ENCODE results near the gene CCDC116.
"Not testable (repeated sequence)": the region's sequence is repeated elsewhere in the genome, so short reads cannot be mapped to it uniquely, and the experiment has no call there.

CCDC116 gene

GRCh38 chr22:21609556-21610157, 22.9 kb upstream of the CCDC116 start:
- not testable (repeated sequence) for DNase-seq

- DNase-seq, result no peak
Measured at GRCh38 chr22:21611210-21611977, 21.2 kb upstream of the CCDC116 start.

GRCh38 chr22:21612858-21613257, 19.7 kb upstream of the CCDC116 start:
- DNase-seq, result no peak

- no peak for DNase-seq
Measured at GRCh38 chr22:21613553-21614233, 18.9 kb upstream of the CCDC116 start.

GRCh38 chr22:21615731-21616130, 16.8 kb upstream of the CCDC116 start:
- DNase-seq, result no peak

- DNase-seq, result not testable (repeated sequence)
Measured at GRCh38 chr22:21617337-21617736, 15.2 kb upstream of the CCDC116 start.

- DNase-seq, result no peak
Measured at GRCh38 chr22:21621025-21621424, 11.5 kb upstream of the CCDC116 start.

- DNase-seq, result no peak
Measured at GRCh38 chr22:21622011-21622918, 10.3 kb upstream of the CCDC116 start.

- no peak for DNase-seq
Measured at GRCh38 chr22:21622919-21623647, 9.5 kb upstream of the CCDC116 start.

- DNase-seq, result no peak
Measured at GRCh38 chr22:21623648-21623970, 9.0 kb upstream of the CCDC116 start.

GRCh38 chr22:21624120-21624879, 8.3 kb upstream of the CCDC116 start:
- peak; percentile 30 for DNase-seq

DNA sequence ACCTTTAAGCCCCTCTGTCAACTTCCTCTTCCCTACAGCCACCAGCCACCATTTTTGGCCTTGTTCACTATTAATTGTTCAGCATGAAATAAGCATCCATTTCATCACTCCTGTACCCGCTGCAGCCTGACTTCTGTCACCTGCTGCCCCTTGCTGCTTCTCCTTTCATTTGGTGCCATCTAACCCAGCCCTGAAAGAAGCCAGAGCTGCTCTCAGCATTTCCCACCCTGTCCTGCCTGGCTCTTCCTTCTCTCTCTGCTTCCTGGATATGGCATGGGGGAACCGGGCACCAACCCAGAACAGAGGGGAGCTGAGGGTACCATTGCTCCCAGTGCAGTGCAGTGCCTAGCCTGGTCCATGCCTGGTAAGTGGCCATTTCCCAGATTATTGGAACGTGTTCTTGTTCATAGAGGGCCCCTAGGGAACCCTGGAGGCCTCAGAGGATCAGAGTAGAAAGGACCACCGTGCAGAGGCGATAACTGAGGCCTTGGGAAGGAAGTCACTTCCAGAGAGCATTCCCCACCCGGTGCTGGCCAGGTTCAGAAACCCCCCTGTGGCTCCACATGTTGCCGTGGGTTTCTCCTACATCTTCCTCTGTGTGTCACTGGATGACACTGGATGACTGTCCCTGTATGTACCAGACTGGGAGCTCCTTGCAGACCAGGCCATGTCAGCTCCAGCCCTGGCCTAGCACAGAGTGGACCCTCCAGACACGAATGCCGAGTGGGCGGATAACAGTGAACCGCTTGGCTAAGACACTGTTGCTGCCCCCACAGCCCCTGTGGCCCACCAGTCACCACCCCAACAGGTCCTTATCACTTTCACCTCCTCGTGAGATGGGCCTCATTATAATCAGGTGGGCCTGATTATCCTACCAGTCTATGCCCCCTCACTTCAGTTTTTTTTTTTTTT, 7.4 kb upstream of the CCDC116 start:
- no peak for DNase-seq

- no peak for DNase-seq
Measured at GRCh38 chr22:21626073-21626734, 6.4 kb upstream of the CCDC116 start.

- DNase-seq, result no peak
Measured at GRCh38 chr22:21626735-21627469, 5.7 kb upstream of the CCDC116 start.

DNA sequence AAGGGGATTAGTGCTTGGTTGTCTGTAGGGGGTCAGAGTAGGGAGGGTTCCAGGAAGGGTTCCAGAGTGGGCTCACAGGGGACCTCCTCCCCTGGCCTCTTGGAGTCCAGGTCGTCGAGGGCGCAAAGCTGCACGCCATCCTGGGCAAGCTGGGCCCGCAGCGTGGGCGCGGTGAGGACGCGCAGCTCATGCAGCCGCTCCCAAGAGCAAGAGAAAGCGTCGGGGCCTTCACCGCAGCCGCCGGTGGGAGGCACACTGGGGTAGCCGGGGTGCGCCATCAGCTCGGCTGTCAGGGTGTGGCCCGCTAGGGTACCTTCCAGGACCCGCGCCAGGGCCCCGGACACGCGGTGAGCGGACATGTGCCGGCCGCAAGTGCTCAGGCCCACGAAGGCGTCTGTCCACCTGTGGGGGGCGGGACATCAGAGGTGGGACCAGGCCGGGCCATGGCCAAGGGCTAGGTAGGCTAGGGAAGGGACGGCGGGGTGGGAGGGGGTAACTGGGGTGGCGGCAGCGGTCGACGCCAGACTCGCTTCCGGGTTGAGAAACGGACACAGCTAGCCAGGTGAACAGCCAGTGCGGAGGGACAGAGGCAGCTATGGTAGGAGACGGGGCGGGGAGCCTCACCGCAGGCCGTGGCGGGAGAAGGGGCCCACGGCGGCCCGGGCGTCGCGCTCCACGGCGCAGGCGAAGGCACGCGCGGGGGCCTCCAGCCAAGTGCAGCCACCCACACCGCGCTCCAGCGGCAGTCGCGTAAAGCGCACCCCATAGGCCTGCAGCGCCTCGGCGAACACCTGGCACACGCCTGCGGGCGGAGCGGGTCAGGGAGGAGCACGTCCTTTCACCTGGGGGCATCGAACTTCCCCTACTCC, 3.9 kb upstream of the CCDC116 start:
- no peak for DNase-seq

DNA sequence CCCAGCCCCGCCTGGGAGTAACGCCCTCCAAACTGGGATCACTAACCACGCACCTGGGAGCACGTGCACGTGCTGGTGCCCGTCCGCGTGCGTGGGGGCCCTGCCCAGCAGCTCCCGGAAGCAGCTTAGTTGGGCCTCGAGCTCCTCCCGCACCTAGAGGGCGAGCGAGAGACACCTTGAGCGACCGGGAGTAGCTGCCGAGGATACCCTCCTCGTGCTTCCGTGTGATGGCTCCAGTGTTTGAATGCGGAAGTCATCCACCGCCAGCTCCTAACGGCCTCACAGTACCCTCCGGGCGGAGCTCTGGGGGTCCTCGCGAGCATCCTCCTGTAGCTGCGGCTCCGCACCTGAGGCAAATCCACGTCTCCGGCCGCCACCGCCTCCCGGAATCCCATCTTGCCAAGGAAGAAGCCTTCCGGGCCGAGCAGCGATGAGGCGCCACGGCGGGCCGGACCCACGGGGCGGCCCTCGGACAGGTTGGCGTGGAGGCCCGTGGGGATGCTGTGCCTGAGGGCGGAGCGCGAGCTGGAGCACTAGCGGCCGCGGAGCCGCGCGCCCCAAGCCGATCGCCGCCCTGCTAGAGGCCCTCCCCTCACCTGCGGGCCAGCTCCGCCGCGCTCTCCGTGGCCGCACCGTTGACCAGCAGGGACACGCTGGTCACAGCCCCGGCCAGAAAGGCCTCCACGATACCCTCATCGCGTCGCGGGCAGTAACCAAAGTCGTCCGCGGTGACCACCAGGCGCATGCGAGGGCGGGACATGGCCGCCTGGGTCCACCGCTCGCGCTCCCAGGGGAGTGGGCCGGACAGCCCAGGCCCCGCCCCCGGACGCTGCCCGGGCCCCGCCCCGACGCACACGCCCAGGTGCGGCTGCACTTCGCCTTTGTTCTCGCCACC, 3.1 kb upstream of the CCDC116 start, which contains the start of gene YDJC:
Gene YDJC (minus strand): TSS at position 768 of the 895 bp plus-strand sequence. CDS start 8 bp downstream, at position 760.
- DNase-seq, result peak; percentile 84

GRCh38 chr22:21631025-21631424, 1.5 kb upstream of the CCDC116 start:
- no peak for DNase-seq

All from RPMI8226 (cell line).